WERI-Rb-1 (cell line): ENCODE data around the gene PTPRH.

Experiments
- DNase-seq: peaks from one replicate; pipeline ENCODE4 v3.0.0-alpha.2; 2020
- H3K27ac ChIP-seq: fragments of 250-450 bp; sonication (Bioruptor Pico); 2 replicates; pipeline ENCODE4 v1.5.1; 2020; ENCODE audit warnings: mild to moderate bottlenecking, moderate library complexity
- H3K27me3 ChIP-seq: fragments of 250-450 bp; sonication (Bioruptor Pico); 2 replicates; pipeline ENCODE4 v1.5.1; 2021; ENCODE audit warnings: mild to moderate bottlenecking, low read depth, moderate library complexity; ENCODE audit not compliant: insufficient read depth, severe bottlenecking
- H3K36me3 ChIP-seq: fragments of 250-450 bp; sonication (Bioruptor Pico); 2 replicates; pipeline ENCODE4 v1.5.1; 2020; ENCODE audit warnings: mild to moderate bottlenecking, moderate library complexity
- H3K4me3 ChIP-seq: 2 replicates; pipeline ENCODE4 v1.5.1; 2011; ENCODE audit warnings: low read depth, mild to moderate bottlenecking, control low read depth, low read length
- H3K9me3 ChIP-seq: fragments of 250-450 bp; sonication (Bioruptor Pico); 2 replicates; pipeline ENCODE4 v1.5.1; 2021; ENCODE audit warnings: mild to moderate bottlenecking, moderate library complexity; ENCODE audit not compliant: severe bottlenecking
- CTCF ChIP-seq: IDR thresholded peaks from 2 replicates; pipeline ENCODE4 v1.5.1; 2011; ENCODE audit warnings: low read depth, mild to moderate bottlenecking, control low read depth, inconsistent platforms, low read length

Gene PTPRH

GRCh38 chr19:55246462-55247451 is 37.5 kb upstream of the PTPRH start:
- TF ChIP-seq CTCF = no peak
- Histone ChIP-seq H3K27ac (no peak overlapping the region), H3K36me3 (peaks cover 61% of the 10 kb centered on the region), H3K4me3 (no peak overlapping the region), H3K27me3 (no peaks in the 10 kb centered on the region), H3K9me3 (no peaks in the 10 kb centered on the region)
- DNase-seq = no peak

GRCh38 chr19:55245236-55245904 is 36.1 kb upstream of the PTPRH start:
- no peak overlapping the region for H3K4me3 ChIP-seq
- TF ChIP-seq CTCF = no peak
- H3K9me3 ChIP-seq = no peaks in the 10 kb centered on the region
- peaks cover 71% of the 10 kb centered on the region for H3K36me3 ChIP-seq
- no peaks in the 10 kb centered on the region for H3K27me3 ChIP-seq
- DNase-seq = no peak
- H3K27ac ChIP-seq = no peak overlapping the region

GRCh38 chr19:55244004-55244680 is 34.8 kb upstream of the PTPRH start:
- no peaks in the 10 kb centered on the region for H3K27me3 ChIP-seq
- H3K9me3 ChIP-seq = no peaks in the 10 kb centered on the region
- peaks cover 78% of the 10 kb centered on the region for H3K36me3 ChIP-seq
- no peak overlapping the region for H3K4me3 ChIP-seq
- no peak for TF ChIP-seq CTCF
- no peak overlapping the region for H3K27ac ChIP-seq
- DNase-seq = no peak

GRCh38 chr19:55242517-55242916 is 33.2 kb upstream of the PTPRH start:
- peaks cover 83% of the 10 kb centered on the region for H3K36me3 ChIP-seq
- no peak for DNase-seq

GRCh38 chr19:55241935-55242464 is 32.7 kb upstream of the PTPRH start:
- Histone ChIP-seq H3K4me3 (no peak overlapping the region), H3K9me3 (no peaks in the 10 kb centered on the region), H3K27me3 (no peaks in the 10 kb centered on the region), H3K36me3 (peaks cover 85% of the 10 kb centered on the region), H3K27ac (no peak overlapping the region)
- no peak for TF ChIP-seq CTCF
- no peak for DNase-seq

More at GRCh38 chr19:55242517-55242916, 33.2 kb upstream of the PTPRH start:
- Histone ChIP-seq H3K27ac (no peak overlapping the region), H3K9me3 (no peaks in the 10 kb centered on the region), H3K27me3 (no peaks in the 10 kb centered on the region), H3K4me3 (no peak overlapping the region)
- no peak for TF ChIP-seq CTCF
